ENCODE data around the gene ZMIZ2. TPM values are rescaled to one million over a fixed set of nuclear protein-coding genes. Genes with fewer than 3 reads are reported as not detected.

ZMIZ2 gene
- total and polyA plus RNA-seq, 2 of the 8 experiments (the other 6 are each of a cell fraction or from before 2014, with no cell fraction given), result 24.4 to 66.4 TPM

- TF ChIP-seq CHD7 (IDR thresholded peaks at IDR 0.05; ENCODE audit: insufficient replicate concordance, low read length), result no peak
- TF ChIP-seq SUZ12 (IDR thresholded peaks at IDR 0.05; ENCODE audit: low read length), result no peak
- TF ChIP-seq CHD2 (IDR thresholded peaks at IDR 0.05; ENCODE audit: low read length), result no peak
- no peak for TF ChIP-seq SIX5 (IDR thresholded peaks at IDR 0.05; ENCODE audit: low read depth, low read length)
- no peak for TF ChIP-seq USF2 (IDR thresholded peaks at IDR 0.05; ENCODE audit: low read length)
- TF ChIP-seq CREB1 (IDR thresholded peaks at IDR 0.05), result no peak
- no peak for TF ChIP-seq CTCF (IDR thresholded peaks at IDR 0.05; ENCODE audit: control extremely low read depth in 1 of 3, insufficient read depth in 1 of 3, low read depth in 1 of 3, low read length in 3 of 3)
- no peak for TF ChIP-seq CHD1 (IDR thresholded peaks at IDR 0.05; ENCODE audit: low read depth, low read length)
Observed at GRCh38 chr7:44760034-44760580, 11.5 kb downstream of the ZMIZ2 start (continued).

All from H1 (cell line).